ENCODE results near the gene AUH.
A peak's percentile ranks its signal among the peaks of the same experiment; 100 is the strongest.

Gene AUH

GRCh38 chr9:91289244-91289643 lies 72.5 kb downstream of the AUH start:
- no peak for DNase-seq

- no peak for DNase-seq
Measured at GRCh38 chr9:91285729-91286353, 75.9 kb downstream of the AUH start.

- no peak for DNase-seq
Measured at GRCh38 chr9:91282292-91282691, 79.4 kb downstream of the AUH start.

- DNase-seq, result no peak
Measured at GRCh38 chr9:91279296-91280204, 82.2 kb downstream of the AUH start.

- DNase-seq, result no peak
Measured at GRCh38 chr9:91276513-91276912, 85.2 kb downstream of the AUH start.

GRCh38 chr9:91275655-91276054 lies 86.1 kb downstream of the AUH start:
- no peak for DNase-seq

GRCh38 chr9:91274949-91275492 lies 86.7 kb downstream of the AUH start:
- no peak for DNase-seq

GRCh38 chr9:91273853-91274552 lies 87.7 kb downstream of the AUH start:
- no peak for DNase-seq

GRCh38 chr9:91271156-91271555 lies 90.6 kb downstream of the AUH start:
- no peak for DNase-seq

GRCh38 chr9:91269907-91270491 lies 91.7 kb downstream of the AUH start:
- DNase-seq, result no peak

GRCh38 chr9:91266448-91266847 lies 95.3 kb downstream of the AUH start:
- DNase-seq, result no peak

- no peak for DNase-seq
Measured at GRCh38 chr9:91265514-91265913, 96.2 kb downstream of the AUH start.

GRCh38 chr9:91261417-91261816 lies 100.3 kb downstream of the AUH start:
- DNase-seq, result no peak

- no peak for DNase-seq
Measured at GRCh38 chr9:91259162-91259561, 102.6 kb downstream of the AUH start.

GRCh38 chr9:91258451-91258850 lies 103.3 kb downstream of the AUH start:
- no peak for DNase-seq

GRCh38 chr9:91256235-91256634 lies 105.5 kb downstream of the AUH start:
- DNase-seq, result no peak

GRCh38 chr9:91255327-91255726 lies 106.4 kb downstream of the AUH start:
- no peak for DNase-seq

- DNase-seq, result no peak
Measured at GRCh38 chr9:91253488-91253887, 108.2 kb downstream of the AUH start.

- DNase-seq, result no peak
Measured at GRCh38 chr9:91248707-91249106, 113.0 kb downstream of the AUH start.

GRCh38 chr9:91247278-91247677 lies 114.4 kb downstream of the AUH start:
- DNase-seq, result no peak

GRCh38 chr9:91246846-91247245 lies 114.9 kb downstream of the AUH start:
- peak in 1 of 2 donors; percentile 46 for DNase-seq

- DNase-seq, result no peak
Measured at GRCh38 chr9:91245431-91246313, 116.0 kb downstream of the AUH start.

Measured in hippocampal formation (tissue), 2 donors.